DMS114 treated with DMSO at 0.1 percent for 48 hours (cell line): ENCODE measurements around the gene MS4A4A.

Experiments used
- DNase-seq: peaks from one replicate; lab custom pipeline; 2025; ENCODE audit not compliant: unreplicated experiment; lab: John Stamatoyannopoulos, UW

Gene MS4A4A

DNA sequence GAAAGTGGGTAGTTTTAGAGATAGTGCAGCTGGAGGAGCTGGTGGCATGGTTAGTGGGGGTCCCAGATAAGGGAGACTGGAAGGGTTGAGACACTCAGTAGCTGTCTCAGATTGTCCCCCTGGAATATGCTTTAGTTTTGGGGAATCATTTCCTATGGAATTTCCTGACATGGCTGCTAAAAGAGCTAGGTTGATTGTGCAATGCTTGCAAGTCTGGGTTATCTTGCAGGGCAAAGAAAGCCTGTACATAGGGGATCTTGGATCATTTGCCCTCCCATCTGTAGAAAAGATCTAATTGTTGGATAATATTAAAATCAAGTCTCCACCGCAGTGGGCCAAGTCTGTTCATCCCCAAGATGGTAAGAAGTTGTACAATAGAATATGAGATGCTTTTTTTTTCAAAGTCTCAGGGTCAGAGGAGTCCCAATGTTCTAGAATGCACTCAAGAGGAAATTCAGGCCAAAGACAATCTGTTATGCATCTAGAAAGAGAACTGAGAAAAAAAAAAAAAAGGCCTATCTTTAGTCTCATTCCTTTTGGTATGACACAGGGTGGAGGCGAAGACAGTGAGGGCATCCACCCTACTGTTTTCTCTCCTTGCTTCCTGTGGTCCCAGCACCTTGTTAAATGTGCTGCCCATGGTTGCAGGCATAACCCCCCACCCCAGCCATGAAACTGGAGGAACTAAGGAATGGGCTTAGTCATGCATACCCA is 66.8 kb downstream of the MS4A4A start:
- no peak for DNase-seq

DNA sequence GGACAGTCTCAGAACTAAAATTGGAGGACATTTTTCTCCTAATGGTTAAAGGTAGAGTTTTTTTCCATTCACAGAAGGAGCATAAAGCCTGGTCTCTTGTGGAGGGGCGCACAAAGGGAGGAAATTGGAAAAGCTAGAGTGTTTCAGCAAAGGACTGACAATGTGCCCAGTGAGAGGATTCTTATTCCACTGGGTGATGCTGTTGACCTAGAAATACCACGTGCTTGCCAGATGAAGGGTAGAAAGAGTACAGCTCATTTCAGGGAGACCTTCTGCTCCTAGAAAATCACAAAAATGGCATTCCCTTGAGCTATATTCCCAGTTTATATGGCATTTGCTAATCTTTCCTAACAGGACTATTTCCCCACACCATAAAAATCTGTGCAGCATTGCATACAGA is 67.7 kb downstream of the MS4A4A start:
- DNase-seq = no peak

GRCh38 chr11:60349990-60350389 is 69.5 kb downstream of the MS4A4A start:
- no peak for DNase-seq

GRCh38 chr11:60357771-60358170 is 77.3 kb downstream of the MS4A4A start:
- no peak for DNase-seq
